GM12874 (cell line): ENCODE measurements around the gene MYCN.

Experiments used
- CTCF ChIP-seq: IDR thresholded peaks from 2 replicates; pipeline ENCODE4 v1.5.1; 2011; ENCODE audit warnings: low read depth, mild to moderate bottlenecking, control low read depth, low read length, moderate library complexity; ENCODE audit not compliant: insufficient read depth

MYCN gene

GRCh38 chr2:15941481-15941850 is 1.1 kb downstream of the MYCN start:
- TF ChIP-seq CTCF, result no peak

GRCh38 chr2:15941871-15942710 is 1.7 kb downstream of the MYCN start:
- no peak for TF ChIP-seq CTCF

GRCh38 chr2:15942711-15943345 is 2.5 kb downstream of the MYCN start:
- TF ChIP-seq CTCF, result no peak

- TF ChIP-seq CTCF, result no peak
Measured at GRCh38 chr2:15943378-15944280, 3.3 kb downstream of the MYCN start.

- TF ChIP-seq CTCF, result no peak
Measured at GRCh38 chr2:15944325-15945017, 4.1 kb downstream of the MYCN start.

GRCh38 chr2:15945909-15946705 is 5.8 kb downstream of the MYCN start:
- TF ChIP-seq CTCF, result no peak
